Measurements from ENCODE around the gene SORBS1.

SORBS1 gene

DNA sequence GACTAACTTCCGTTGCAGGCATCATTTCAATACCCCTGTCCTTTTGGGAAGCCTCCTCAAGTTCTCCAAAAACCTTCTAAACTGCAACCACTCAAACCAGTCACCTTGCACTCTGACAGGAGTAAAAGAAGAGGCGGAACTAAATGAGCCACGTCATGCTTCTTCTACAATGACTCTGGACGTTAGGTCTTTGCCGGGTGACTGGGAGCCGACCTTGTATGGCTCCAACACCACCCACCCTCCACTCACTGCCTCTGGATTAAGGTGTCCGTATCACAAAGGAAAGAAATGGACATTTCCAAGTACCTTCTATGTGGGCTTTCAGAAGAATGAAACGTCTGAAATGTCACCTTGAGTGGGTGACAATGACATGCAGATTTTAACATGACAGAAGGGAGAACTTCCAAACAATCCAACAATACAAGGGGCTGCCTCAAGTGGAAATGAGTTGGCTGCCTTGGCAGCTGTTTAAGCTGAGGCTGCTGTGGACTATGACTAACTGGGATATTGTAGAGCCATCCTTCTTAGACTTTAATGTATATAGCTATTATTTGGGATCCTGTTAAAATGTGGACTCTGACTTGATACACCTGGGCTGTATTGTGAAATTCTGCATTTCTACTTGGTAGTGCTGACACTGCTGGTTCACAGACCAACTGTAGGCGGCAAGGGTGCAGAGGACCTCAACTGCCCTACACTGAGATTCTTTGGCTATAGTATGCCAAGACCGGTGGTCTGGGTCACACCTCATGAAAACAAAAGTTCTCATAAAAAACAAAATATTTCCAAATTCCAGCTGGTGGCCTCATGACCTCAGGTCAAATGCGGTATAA lies 236.5 kb downstream of the SORBS1 start:
- no peak for DNase-seq (ENCODE audit: low read depth in 2 of 2)

DNA sequence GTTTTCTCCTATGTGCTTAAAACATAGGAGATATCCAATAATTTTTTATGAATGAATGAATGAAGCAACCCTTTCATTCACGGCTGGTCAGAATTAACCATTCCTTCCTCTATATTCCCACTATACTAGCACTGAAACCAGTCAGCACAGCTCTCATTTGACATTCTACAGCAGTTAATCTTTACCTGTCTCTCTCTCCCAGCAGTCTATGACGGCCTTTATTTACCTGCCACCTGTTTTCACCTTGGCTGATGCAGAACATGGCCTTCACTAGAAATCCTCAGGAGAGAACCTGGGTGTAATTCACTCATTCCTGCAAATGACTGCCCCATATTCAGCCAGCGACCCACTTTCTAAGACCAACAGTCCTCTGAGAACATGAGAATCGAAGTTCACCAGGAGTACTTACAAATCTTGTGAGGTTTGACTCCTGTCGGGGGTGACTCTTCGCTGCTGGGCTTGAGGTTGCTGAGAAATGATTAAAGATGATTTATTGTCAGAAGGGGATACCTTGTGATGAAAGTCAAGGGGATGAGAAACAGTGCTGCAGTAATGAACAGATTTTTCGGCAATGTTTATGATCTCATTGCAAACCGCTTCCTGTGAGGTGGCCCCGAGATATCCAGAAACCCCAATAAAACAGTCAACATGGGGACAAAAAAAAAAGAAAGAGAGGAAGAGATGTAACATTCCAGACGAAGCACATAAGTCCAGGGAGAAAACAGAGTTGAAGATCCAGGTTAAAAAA lies 239.4 kb downstream of the SORBS1 start:
- no peak for DNase-seq (ENCODE audit: low read depth in 2 of 2)

GRCh38 chr10:95319239-95319638 lies 241.9 kb downstream of the SORBS1 start:
- DNase-seq (ENCODE audit: low read depth in 2 of 2): no peak

- no peak for DNase-seq (ENCODE audit: low read depth in 2 of 2)
These were observed 245.7 kb downstream of the SORBS1 start for GRCh38 chr10:95315509-95315908.

GRCh38 chr10:95314192-95314918 lies 246.8 kb downstream of the SORBS1 start:
- DNase-seq (ENCODE audit: low read depth in 2 of 2): no peak

DNA sequence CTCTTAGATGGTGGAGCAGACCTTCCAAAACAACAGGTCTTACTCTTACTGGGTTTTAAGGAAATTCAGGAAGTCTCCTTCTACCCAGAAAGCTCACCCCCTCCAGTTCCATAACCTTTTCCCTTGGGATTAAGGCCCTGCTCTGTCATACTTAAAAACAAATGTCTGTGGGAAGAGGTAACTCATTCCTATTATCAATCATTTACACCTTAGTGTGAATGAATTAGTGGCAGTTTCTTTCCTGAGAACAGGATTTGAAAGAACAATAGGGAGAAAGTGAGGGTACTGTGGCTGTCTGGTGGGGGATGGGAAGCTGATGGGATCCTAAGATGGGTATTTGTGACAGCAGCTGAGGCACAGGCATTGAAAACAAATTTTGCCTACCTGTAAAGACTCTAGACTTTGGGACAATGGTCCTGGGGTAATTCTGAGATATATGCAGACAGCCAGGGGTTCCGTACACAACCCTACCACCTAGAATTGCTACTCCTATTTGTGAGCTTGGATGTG lies 248.1 kb downstream of the SORBS1 start:
- DNase-seq (ENCODE audit: low read depth in 2 of 2): no peak

DNA sequence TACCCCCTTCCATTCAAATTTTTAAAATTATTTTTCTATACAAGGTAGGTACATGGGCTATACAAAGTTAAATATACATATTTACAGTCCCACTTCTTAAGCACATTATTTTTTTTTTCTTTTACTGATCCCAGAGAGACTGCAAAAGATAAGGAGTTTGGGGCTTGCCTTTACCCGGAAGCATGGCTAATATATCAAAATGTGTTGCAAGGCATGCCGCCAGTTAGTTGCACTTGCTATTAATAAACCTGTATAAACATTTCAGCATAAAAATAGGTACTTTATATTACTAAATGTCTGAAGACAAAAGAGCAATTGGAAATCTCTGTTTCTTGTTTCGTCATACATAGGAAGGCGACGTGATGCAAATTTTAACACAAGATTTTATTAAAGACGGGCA lies 248.9 kb downstream of the SORBS1 start:
- no peak for DNase-seq (ENCODE audit: low read depth in 2 of 2)

DNA sequence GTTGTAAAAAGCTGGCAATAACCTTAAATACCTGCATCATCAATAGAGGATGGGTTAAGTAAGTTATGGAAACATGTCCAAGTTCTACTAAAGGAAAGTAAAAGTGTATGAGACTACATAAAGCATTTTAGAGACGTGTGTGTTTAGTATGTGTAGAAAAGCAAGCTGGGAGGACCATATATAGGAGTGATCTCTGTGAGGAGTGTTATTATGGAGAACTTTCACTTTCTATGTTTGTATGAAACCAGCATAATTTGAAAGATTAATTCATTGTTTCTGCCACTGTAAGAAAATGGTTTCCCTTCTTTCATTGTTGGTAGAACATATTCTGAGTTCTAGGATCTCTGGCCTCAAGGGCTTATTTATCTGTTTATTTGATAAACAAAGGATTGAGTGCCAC lies 251.2 kb downstream of the SORBS1 start:
- DNase-seq (ENCODE audit: low read depth in 2 of 2): no peak

GRCh38 chr10:95308389-95309302 lies 252.5 kb downstream of the SORBS1 start:
- no peak for DNase-seq (ENCODE audit: low read depth in 2 of 2)

GRCh38 chr10:95306851-95307250 lies 254.3 kb downstream of the SORBS1 start:
- DNase-seq (ENCODE audit: low read depth in 2 of 2): no peak

DNA sequence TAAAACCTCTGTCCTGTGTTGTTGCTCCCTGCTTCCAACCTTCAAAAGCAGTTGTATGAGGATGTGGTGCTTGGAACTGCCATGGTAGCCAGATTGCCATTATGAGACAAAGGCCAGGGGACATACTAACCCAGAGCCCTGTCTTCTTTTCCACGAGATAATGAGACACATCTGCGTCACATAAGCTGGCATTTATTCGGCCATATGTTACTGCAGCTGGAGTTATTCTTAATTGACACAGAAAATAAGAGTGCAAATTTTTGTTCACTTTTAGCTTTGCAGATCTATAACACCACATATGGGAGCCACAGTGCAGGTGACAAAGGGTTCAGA lies 254.9 kb downstream of the SORBS1 start:
- DNase-seq (ENCODE audit: low read depth in 2 of 2): no peak

GRCh38 chr10:95305606-95306317 lies 255.4 kb downstream of the SORBS1 start:
- DNase-seq (ENCODE audit: low read depth in 2 of 2): no peak

DNA sequence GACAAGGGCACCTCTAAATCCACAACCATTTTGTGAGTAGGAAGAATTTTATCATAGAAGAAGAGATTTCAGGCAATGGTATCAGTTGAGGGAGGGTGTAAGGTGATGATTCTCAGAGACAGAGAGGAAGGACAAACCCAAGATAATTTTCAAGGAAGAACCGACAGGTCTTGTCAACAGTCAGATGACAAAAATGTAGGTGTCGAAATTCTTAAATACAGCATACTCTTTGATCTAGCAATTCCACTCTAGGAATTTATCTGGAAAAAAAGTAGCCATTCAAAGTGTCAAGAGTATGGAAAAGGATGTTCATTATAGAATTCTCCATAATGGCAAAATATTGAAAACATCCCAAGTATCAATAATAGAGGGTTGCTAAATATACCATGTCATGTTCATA lies 256.2 kb downstream of the SORBS1 start:
- no peak for DNase-seq (ENCODE audit: low read depth in 2 of 2)

GRCh38 chr10:95304463-95304862 lies 256.7 kb downstream of the SORBS1 start:
- DNase-seq (ENCODE audit: low read depth in 2 of 2): no peak

GRCh38 chr10:95303950-95304349 lies 257.2 kb downstream of the SORBS1 start:
- DNase-seq (ENCODE audit: low read depth in 2 of 2): no peak

- DNase-seq (ENCODE audit: low read depth in 2 of 2): no peak
These were observed 257.6 kb downstream of the SORBS1 start for GRCh38 chr10:95303535-95303934.

GRCh38 chr10:95300022-95300539 lies 261.1 kb downstream of the SORBS1 start:
- DNase-seq (ENCODE audit: low read depth in 2 of 2): no peak

GRCh38 chr10:95297402-95297801 lies 263.8 kb downstream of the SORBS1 start:
- DNase-seq (ENCODE audit: low read depth in 2 of 2): no peak

DNA sequence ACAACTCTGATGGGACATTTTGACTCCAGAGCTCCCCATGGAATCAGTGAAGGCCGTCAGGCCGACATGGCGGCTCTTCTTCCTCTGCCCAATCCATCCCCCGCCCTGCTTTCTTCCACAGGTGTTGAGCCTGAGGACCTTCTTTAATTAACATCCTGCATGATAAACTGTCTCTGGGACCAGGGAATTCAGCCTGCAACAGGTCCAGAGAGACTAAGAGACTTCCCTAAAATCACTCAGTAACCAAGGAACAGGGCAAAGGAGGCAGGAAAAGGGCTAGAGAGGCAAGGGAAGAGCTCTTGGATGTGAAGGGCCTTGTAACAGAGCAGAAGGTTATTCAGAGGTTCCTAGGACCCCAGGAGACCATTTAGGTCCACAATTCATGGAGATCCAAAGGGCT lies 264.4 kb downstream of the SORBS1 start:
- DNase-seq (ENCODE audit: low read depth in 2 of 2): no peak

- peak in 1 of 2 donors; percentile 4 for DNase-seq (ENCODE audit: low read depth in 2 of 2)
These were observed 266.0 kb downstream of the SORBS1 start for GRCh38 chr10:95295031-95295755.

All from stimulated activated CD4-positive, alpha-beta T cell treated with anti-CD3 and anti-CD28 coated beads, Interleukin-1b, Interleukin-23, amount 100 ng/mL, for 4 hours (primary cell).